GM12878 (cell line): ENCODE measurements around the gene SLC2A4RG. TPM values are rescaled to one million over a fixed set of nuclear protein-coding genes. Genes with fewer than 3 reads are reported as not detected.

Source experiments
- ATAC-seq: fragments of 200-7000 bp; cut with Tn5 transposase; 3 replicates; pipeline ENCODE4 v1.9.1; 2020; ENCODE audit warnings: mild to moderate bottlenecking, moderate library complexity
- BruUV-seq: library from RNA; stranded (reverse); fragments of 400-500 nt; replicated peaks from 2 replicates; lab custom pipeline; 2021; lab: Mats Ljungman, UMichigan
- CTCF ChIA-PET: fragments of 300-600 bp; sonication (Branson Sonifier 250); formaldehyde crosslinking; extraction: SDS; loops from one replicate; lab custom pipeline; 2021; ENCODE audit warnings: inconsistent platforms; lab: Yijun Ruan, JAX
- POLR2A ChIA-PET: fragments of 350-600 bp; formaldehyde crosslinking; extraction: SDS; loops from one replicate; lab custom pipeline; 2021; ENCODE audit warnings: inconsistent platforms; lab: Charles Lee
- RAD21 ChIA-PET: fragments of 300-600 bp; sonication (Branson Sonifier 250); formaldehyde crosslinking; loops from one replicate; lab custom pipeline; 2023; ENCODE audit warnings: antibody characterized with exemption; ENCODE audit not compliant: unreplicated experiment; lab: Charles Lee
- SMC1A ChIA-PET: fragments of 300-600 bp; sonication (Branson Sonifier 250); formaldehyde crosslinking; loops from one replicate; lab custom pipeline; 2023; ENCODE audit not compliant: unreplicated experiment, uncharacterized antibody; lab: Charles Lee
- DNase-seq: peaks from one replicate; pipeline ENCODE4 v3.0.0-alpha.2; 2011; ENCODE audit warnings: low read depth, low spot score
- FAIRE-seq: peaks from 3 replicates; lab custom pipeline; 2011; peaks lifted over from hg19 to GRCh38; lab: Jason Lieb, UNC
- H2AFZ ChIP-seq: 2 replicates; pipeline ENCODE4 v1.6.0; 2011; ENCODE audit warnings: low read depth, low read length, control low read depth; ENCODE audit not compliant: control insufficient read depth
- H3K27ac ChIP-seq: 2 replicates; pipeline ENCODE4 v1.5.1; 2011; ENCODE audit warnings: control low read depth; ENCODE audit not compliant: control insufficient read depth, insufficient read depth
- H3K27me3 ChIP-seq, 2 experiments: replicated peaks in 1 of 2; 2 replicates each; pipeline versions ENCODE4 v1.6.0 to v1.6.1; 2011; ENCODE audit warnings: low read length in 1 of 2; ENCODE audit not compliant: control insufficient read depth in 2 of 2, insufficient read depth in 2 of 2
- H3K36me3 ChIP-seq, 2 experiments: 2 replicates each; pipeline ENCODE4 v1.5.1; 2011; ENCODE audit warnings: low read length in 1 of 2; ENCODE audit not compliant: control insufficient read depth in 2 of 2, insufficient read depth in 2 of 2
- H3K4me1 ChIP-seq: 2 replicates; pipeline ENCODE4 v1.6.1; 2011; ENCODE audit warnings: mild to moderate bottlenecking, low read length, moderate library complexity, mixed read lengths; ENCODE audit not compliant: control insufficient read depth, insufficient read depth
- H3K4me2 ChIP-seq: 2 replicates; pipeline ENCODE4 v1.6.0; 2011; ENCODE audit warnings: control low read depth; ENCODE audit not compliant: control insufficient read depth, insufficient read depth
- H3K4me3 ChIP-seq: fragments of 200-600 bp; sonication (generic); 2 replicates; pipeline ENCODE4 v1.5.1; 2016
- H3K79me2 ChIP-seq: 2 replicates; pipeline ENCODE4 v1.6.0; 2011; ENCODE audit warnings: low read length; ENCODE audit not compliant: control insufficient read depth, insufficient read depth
- H3K9ac ChIP-seq: 2 replicates; pipeline ENCODE4 v1.8.0; 2011; ENCODE audit warnings: low read length, control low read depth, mixed read lengths; ENCODE audit not compliant: control insufficient read depth, insufficient read depth
- H3K9me3 ChIP-seq: replicated peaks from 3 replicates; pipeline ENCODE4 v1.5.1; 2011; ENCODE audit warnings: mild to moderate bottlenecking, low read length; ENCODE audit not compliant: control insufficient read depth, insufficient read depth
- H4K20me1 ChIP-seq: 2 replicates; pipeline ENCODE4 v1.6.0; 2011; ENCODE audit not compliant: control insufficient read depth, insufficient read depth
- ATF3 ChIP-seq: IDR thresholded peaks from 2 replicates; pipeline ENCODE4 v1.6.1; 2011; ENCODE audit warnings: low read depth, mild to moderate bottlenecking, low read length, moderate library complexity, borderline replicate concordance; ENCODE audit errors: extremely low read depth
- STAT1 ChIP-seq: fragments of 450-650 bp; conservative IDR thresholded peaks from 2 replicates; pipeline ENCODE4 v1.6.1; 2014; ENCODE audit warnings: antibody characterized with exemption, mild to moderate bottlenecking
- ZNF217 ChIP-seq: fragments of 450-650 bp; IDR thresholded peaks from 2 replicates; pipeline ENCODE4 v1.6.1; 2017; ENCODE audit warnings: antibody characterized with exemption, mild to moderate bottlenecking
- WGBS: methylation state at CpG from one replicate; pipeline ENCODE4 v1.1.6; 2016; ENCODE audit warnings: low lambda C conversion rate; ENCODE audit not compliant: insufficient replicate concordance, insufficient coverage; ENCODE audit errors: missing lambda C conversion rate; 5-methylcytosine and 5-hydroxymethylcytosine counted together
- in situ Hi-C: fragments of 300-500 bp; cut with MboI; formaldehyde crosslinking; loops from 9 replicates; pipeline ENCODE4 v1.14.3; 2018; ENCODE audit warnings: mixed read lengths
- intact Hi-C: fragments of 100-400 bp; cut with micrococcal nuclease; formaldehyde crosslinking; loops from one replicate; pipeline ENCODE4 v1.14.2; 2022; ENCODE audit not compliant: unreplicated experiment
- polyA plus RNA-seq, 11 experiments: library from polyadenylated mRNA; depleted of rRNA in 4 of 11; unstranded in 6 of 11; stranded (reverse) in 5 of 11; fragments of >200 nt; fragmentation: Nextera tagmentation in 4 of 11; fragmentation: Illumina TruSeq in 1 of 11; extraction: Ambion mirVana in 4 of 11; extraction: Trizol in 1 of 11; gene quantifications; 1 replicate in 1 of 11; 2 replicates in 10 of 11; pipeline versions ENCODE4 v1.2.1 to v1.2.3, GENCODE V29; 2011 to 2016; ENCODE audit warnings: inconsistent platforms in 2 of 11, missing spikeins in 2 of 11, low read depth in 1 of 11
- total RNA-seq, 4 experiments: library from RNA; depleted of rRNA in 3 of 4; stranded (reverse); fragments of >200 nt in 3 of 4; fragmentation: Illumina TruSeq in 1 of 4; extraction: Trizol in 1 of 4; gene quantifications; 2 replicates each; pipeline versions ENCODE4 v1.2.1 to v1.2.3, GENCODE V29; 2013 to 2021
- TF ChIP-seq, protein P1 (sequence below): fragments of 450-650 bp; IDR thresholded peaks from 2 replicates; pipeline ENCODE4 v1.6.1; 2016; ENCODE audit warnings: mild to moderate bottlenecking
- TF ChIP-seq, protein P2 (sequence below): fragments of 450-650 bp; IDR thresholded peaks from 2 replicates; pipeline ENCODE4 v1.6.1; 2017; ENCODE audit warnings: mild to moderate bottlenecking

SLC2A4RG gene
- total and polyA plus RNA-seq, 10 of the 15 experiments (the other 5 are each of a cell fraction or from before 2014, with no cell fraction given): 0.34 to 65.9 (median 13.3) TPM

GRCh38 chr20:63712191-63712590 lies 27.4 kb upstream of the SLC2A4RG start:
- CTCF ChIA-PET: interaction anchor here (1.2 kb wide), 1 partner anchor 261 kb away, joined by 3 read pairs; no protein-coding TSS in a partner anchor
- DNase-seq: no peak
- Histone ChIP-seq H2AFZ (no peak overlapping the region), H3K79me2 (peaks cover 48% of the 10 kb centered on the region), H4K20me1 (no peaks in the 10 kb centered on the region), H3K27ac (no peak overlapping the region), H3K4me3 (no peak overlapping the region), H3K4me2 (no peak overlapping the region), H3K9ac (no peak overlapping the region), H3K27me3 (no peaks in the 10 kb centered on the region), H3K9me3 (peaks cover 27% of the 10 kb centered on the region; the same call in 2 of the 3 replicates), H3K4me1 (peaks cover 8% of the 10 kb centered on the region; the same call in 1 of the 2 replicates), H3K36me3 (peaks cover 0 to 31% of the 10 kb centered on the region in 2 experiments)
- TF ChIP-seq ATF3 (no peak), ZNF217 (0 out of 2 replicates have a peak, but pooled peaks have one; percentile 43)
- POLR2A ChIA-PET: no interaction called here
- SMC1A ChIA-PET: no interaction called here
- no peak for FAIRE-seq
- 100% methylated on average over 1 of the region's 1 CpG for WGBS
- intact Hi-C loops (no loop called here), in situ Hi-C loops (no loop called here)
- RAD21 ChIA-PET: interaction anchor here (1.3 kb wide), 1 partner anchor 72 kb away, joined by 3 read pairs; no protein-coding TSS in a partner anchor
- BruUV-seq: no TSS peak
- no peak for ATAC-seq

DNA sequence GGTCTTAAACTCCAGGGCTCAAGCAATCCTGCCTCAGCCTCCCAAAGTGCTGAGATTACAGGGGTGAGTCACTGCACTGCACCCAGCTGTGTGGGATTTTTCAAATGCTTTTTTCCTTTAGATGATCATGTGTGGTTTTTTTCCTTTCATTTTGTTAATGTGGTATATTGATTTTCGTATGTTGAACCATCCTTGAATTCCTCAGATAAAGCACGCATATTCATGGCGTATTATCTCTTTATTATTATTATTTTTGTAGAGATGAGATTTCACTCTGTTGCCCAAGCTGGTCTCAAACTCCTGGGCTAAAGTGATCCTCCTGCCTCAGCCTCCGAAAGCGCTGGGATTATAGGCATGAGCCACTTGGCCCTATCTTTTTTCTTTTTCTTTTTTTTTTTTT lies 24.7 kb upstream of the SLC2A4RG start:
- no peak for FAIRE-seq
- H3K79me2 ChIP-seq: peaks cover 37% of the 10 kb centered on the region

More for the DNA sequence above, 24.7 kb upstream of the SLC2A4RG start:
- SMC1A ChIA-PET: interaction anchor here (0.6 to 1.5 kb wide), 2 partner anchors 22 to 133 kb away, joined by 3 to 4 read pairs; partner anchors contain the start of gene LIME1
- no peak overlapping the region for H3K4me3 ChIP-seq
- H3K36me3 ChIP-seq: peaks cover 4 to 43% of the 10 kb centered on the region in 2 experiments
- no TSS peak for BruUV-seq
- POLR2A ChIA-PET: interaction anchor here (0.7 kb wide), 1 partner anchor 8 kb away, joined by 3 read pairs; no protein-coding TSS in a partner anchor
- RAD21 ChIA-PET: no interaction called here
- H3K4me1 ChIP-seq: peaks cover 4% of the 10 kb centered on the region; the same call in 1 of the 2 replicates
- H4K20me1 ChIP-seq: no peaks in the 10 kb centered on the region
- in situ Hi-C loops: no loop called here
- CTCF ChIA-PET: no interaction called here
- H3K27ac ChIP-seq: no peak overlapping the region
- H3K4me2 ChIP-seq: no peak overlapping the region
- DNase-seq (no peak), ATAC-seq (no peak)
- WGBS: 100% methylated on average over 5 of the region's 5 CpGs
- no peak overlapping the region for H3K9ac ChIP-seq
- H3K27me3 ChIP-seq: no peaks in the 10 kb centered on the region
- H3K9me3 ChIP-seq: peaks cover 41% of the 10 kb centered on the region
- no peak overlapping the region for H2AFZ ChIP-seq
- intact Hi-C loops: no loop called here
- TF ChIP-seq, protein P1, sequence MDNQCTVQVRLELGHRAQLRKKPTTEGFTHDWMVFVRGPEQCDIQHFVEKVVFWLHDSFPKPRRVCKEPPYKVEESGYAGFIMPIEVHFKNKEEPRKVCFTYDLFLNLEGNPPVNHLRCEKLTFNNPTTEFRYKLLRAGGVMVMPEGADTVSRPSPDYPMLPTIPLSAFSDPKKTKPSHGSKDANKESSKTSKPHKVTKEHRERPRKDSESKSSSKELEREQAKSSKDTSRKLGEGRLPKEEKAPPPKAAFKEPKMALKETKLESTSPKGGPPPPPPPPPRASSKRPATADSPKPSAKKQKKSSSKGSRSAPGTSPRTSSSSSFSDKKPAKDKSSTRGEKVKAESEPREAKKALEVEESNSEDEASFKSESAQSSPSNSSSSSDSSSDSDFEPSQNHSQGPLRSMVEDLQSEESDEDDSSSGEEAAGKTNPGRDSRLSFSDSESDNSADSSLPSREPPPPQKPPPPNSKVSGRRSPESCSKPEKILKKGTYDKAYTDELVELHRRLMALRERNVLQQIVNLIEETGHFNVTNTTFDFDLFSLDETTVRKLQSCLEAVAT: peak; percentile 71
- TF ChIP-seq, protein P2, sequence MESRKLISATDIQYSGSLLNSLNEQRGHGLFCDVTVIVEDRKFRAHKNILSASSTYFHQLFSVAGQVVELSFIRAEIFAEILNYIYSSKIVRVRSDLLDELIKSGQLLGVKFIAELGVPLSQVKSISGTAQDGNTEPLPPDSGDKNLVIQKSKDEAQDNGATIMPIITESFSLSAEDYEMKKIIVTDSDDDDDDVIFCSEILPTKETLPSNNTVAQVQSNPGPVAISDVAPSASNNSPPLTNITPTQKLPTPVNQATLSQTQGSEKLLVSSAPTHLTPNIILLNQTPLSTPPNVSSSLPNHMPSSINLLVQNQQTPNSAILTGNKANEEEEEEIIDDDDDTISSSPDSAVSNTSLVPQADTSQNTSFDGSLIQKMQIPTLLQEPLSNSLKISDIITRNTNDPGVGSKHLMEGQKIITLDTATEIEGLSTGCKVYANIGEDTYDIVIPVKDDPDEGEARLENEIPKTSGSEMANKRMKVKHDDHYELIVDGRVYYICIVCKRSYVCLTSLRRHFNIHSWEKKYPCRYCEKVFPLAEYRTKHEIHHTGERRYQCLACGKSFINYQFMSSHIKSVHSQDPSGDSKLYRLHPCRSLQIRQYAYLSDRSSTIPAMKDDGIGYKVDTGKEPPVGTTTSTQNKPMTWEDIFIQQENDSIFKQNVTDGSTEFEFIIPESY: 0 out of 2 replicates have a peak, but pooled peaks have one; percentile 41
- TF ChIP-seq STAT1: no peak
